ENCODE results near the gene CFAP90. TPM values are rescaled to one million over a fixed set of nuclear protein-coding genes. Genes with fewer than 3 reads are reported as not detected.

The CFAP90 gene
- total and polyA plus RNA-seq, 2 of the 8 experiments (the other 6 are each of a cell fraction or from before 2014, with no cell fraction given), result 0.39 to 0.92 TPM

DNA sequence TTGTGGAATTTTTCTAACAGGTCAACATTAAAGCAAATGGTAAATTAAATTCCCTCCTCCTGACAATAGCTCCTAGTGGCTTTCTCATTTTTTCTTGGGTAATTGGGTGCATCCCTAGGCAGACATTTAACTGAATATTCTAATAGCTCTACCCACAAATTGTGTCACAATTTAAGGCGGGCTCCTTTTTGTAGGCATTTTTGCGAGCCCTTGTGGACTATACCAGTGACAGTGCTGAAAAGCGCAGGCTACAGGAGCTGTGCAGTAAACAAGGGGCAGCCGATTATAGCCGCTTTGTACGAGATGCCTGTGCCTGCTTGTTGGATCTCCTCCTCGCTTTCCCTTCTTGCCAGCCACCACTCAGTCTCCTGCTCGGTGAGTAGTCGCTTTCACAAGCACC, 38.0 kb upstream of the CFAP90 start:
- Histone ChIP-seq H3K23ac (ENCODE audit: insufficient read length) (no peak overlapping the region), H3K9ac (replicated peaks in 1 of 4; ENCODE audit: extremely low read depth in 1 of 4, low read depth in 3 of 4, low read length in 3 of 4) (no peak overlapping the region), H3K9me3 (ENCODE audit: insufficient read depth in 2 of 2, low read depth in 1 of 2, low read length in 1 of 2) (no peaks in the 10 kb centered on the region), H2BK15ac (ENCODE audit: low read length) (no peak overlapping the region), H2BK5ac (ENCODE audit: low read depth, low read length) (no peak overlapping the region), H2BK12ac (ENCODE audit: low read depth, low read length) (no peak overlapping the region), H2AFZ (ENCODE audit: low read length) (no peak overlapping the region), H3K4me2 (ENCODE audit: insufficient read depth in 1 of 2, low read depth in 2 of 2, low read length in 2 of 2) (no peak overlapping the region), H3K14ac (ENCODE audit: insufficient read length) (no peak overlapping the region), H3K56ac (replicated peaks; ENCODE audit: insufficient read length, low read depth, low read length) (no peak overlapping the region), H3K18ac (ENCODE audit: extremely low read depth, low read length) (no peak overlapping the region), H4K5ac (ENCODE audit: insufficient read length, low read depth, low read length) (no peak overlapping the region), H3K4me3 (ENCODE audit: extremely low read depth in 1 of 4, insufficient read depth in 2 of 4, low read depth in 3 of 4, low read length in 4 of 4) (no peak overlapping the region), H3K23me2 (ENCODE audit: low read depth, low read length) (no peaks in the 10 kb centered on the region), H2BK20ac (ENCODE audit: low read length) (no peak overlapping the region), H4K8ac (ENCODE audit: extremely low read depth, insufficient read depth, low read length) (no peak overlapping the region), H3K4me1 (replicated peaks in 1 of 4; ENCODE audit: control insufficient read depth in 3 of 4, insufficient read depth in 4 of 4, low read length in 3 of 4) (no peaks in the 10 kb centered on the region), H4K91ac (replicated peaks; ENCODE audit: insufficient read length, low read length) (no peak overlapping the region), H3K27ac (ENCODE audit: low read depth, low read length) (no peak overlapping the region), H4K20me1 (replicated peaks in 1 of 2; ENCODE audit: control insufficient read depth in 1 of 2, insufficient read depth in 2 of 2, low read length in 2 of 2) (peaks cover 0 to 2% of the 10 kb centered on the region in 2 experiments), H3K79me2 (ENCODE audit: control insufficient read depth in 1 of 2, insufficient read depth in 2 of 2, low read length in 2 of 2) (peaks cover 0 to 2% of the 10 kb centered on the region in 2 experiments; a peak in 1 of 4 replicates), H2AK5ac (ENCODE audit: low read depth, low read length) (no peak overlapping the region), H3K27me3 (replicated peaks in 1 of 4; ENCODE audit: control insufficient read depth in 3 of 4, extremely low read depth in 1 of 4, insufficient read depth in 3 of 4, low read length in 3 of 4) (no peaks in the 10 kb centered on the region), H3K79me1 (ENCODE audit: low read depth, low read length) (no peaks in the 10 kb centered on the region), H2BK120ac (replicated peaks; ENCODE audit: low read depth, low read length) (no peak overlapping the region), H3K36me3 (ENCODE audit: control insufficient read depth in 2 of 4, insufficient read depth in 4 of 4, low read length in 3 of 4) (peaks cover 12 to 72% (median 32%) of the 10 kb centered on the region in 4 experiments), H3K4ac (replicated peaks; ENCODE audit: insufficient read length, low read depth, low read length) (no peak overlapping the region)
- FAIRE-seq (no peak), DNase-seq (ENCODE audit: low read depth in 1 of 2, low spot score in 2 of 2) (no peak)
- CTCF ChIA-PET (ENCODE audit: partially characterized antibody), result interaction anchor here (0.5 to 2.4 kb wide), 3 partner anchors 29 to 57 kb away, joined by 3 to 7 read pairs (median 3); no protein-coding TSS in a partner anchor
- 92% methylated on average over 9 of the region's 9 CpGs; no CpG with 5 or more reads in 1 of the 2 experiments for WGBS, 2 experiments (ENCODE audit: extremely low coverage in 1 of 2, insufficient coverage in 1 of 2, insufficient read length in 1 of 2, insufficient replicate concordance in 2 of 2, low coverage in 1 of 2, low lambda C conversion rate in 2 of 2, missing lambda C conversion rate in 1 of 2)
- POLR2A ChIA-PET (ENCODE audit: partially characterized antibody), result no interaction called here
- TF ChIP-seq CBX8 (IDR thresholded peaks at IDR 0.05; ENCODE audit: borderline replicate concordance, low read depth, low read length) (no peak), EP300 (IDR thresholded peaks at IDR 0.05; ENCODE audit: borderline replicate concordance in 1 of 2, low read depth in 2 of 2, low read length in 2 of 2) (no peak)
